ENCODE measurements around the gene MCUB.

DNA sequence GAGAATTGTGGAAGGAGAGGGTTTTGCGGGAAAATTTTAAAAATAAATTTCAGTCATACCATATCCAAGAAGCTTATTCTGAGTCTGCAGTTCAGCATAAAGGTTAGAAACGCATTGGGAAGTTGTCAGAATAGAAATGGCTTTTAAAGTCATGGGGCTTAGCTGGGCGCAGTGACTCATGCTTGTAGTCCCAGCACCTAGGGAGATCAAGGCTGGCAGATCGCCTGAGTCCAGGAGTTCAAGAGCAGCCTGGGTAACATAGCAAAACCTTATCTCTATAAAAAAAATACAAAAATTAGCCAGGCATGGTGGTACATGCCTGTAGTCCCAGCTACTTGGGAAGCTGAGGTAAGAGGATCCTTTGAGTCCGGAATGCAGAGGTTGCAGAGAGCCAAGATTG is 173.7 kb downstream of the MCUB start:
- no peak for TF ChIP-seq EZH2phosphoT487 (IDR thresholded peaks at IDR 0.05; ENCODE audit: insufficient read depth, low read depth)
- no peak for TF ChIP-seq EZH2 (IDR thresholded peaks at IDR 0.05; ENCODE audit: insufficient read depth, poor library complexity, severe bottlenecking)

Data from GM23248 (cell line).